HL-60 (cell line): ENCODE measurements around the gene LGALS9.

Source experiments
- DNase-seq, 2 experiments: peaks; one replicate each; pipeline ENCODE4 v3.0.0-alpha.2; 2010 to 2020; ENCODE audit warnings: low read depth in 1 of 2, low spot score in 1 of 2
- H3K27ac ChIP-seq: fragments of 250-450 bp; sonication (Bioruptor Pico); replicated peaks from 2 replicates; pipeline ENCODE4 v1.5.1; 2020; ENCODE audit warnings: mild to moderate bottlenecking, moderate library complexity
- H3K27me3 ChIP-seq: fragments of 250-450 bp; sonication (Bioruptor Pico); 2 replicates; pipeline ENCODE4 v1.5.1; 2021; ENCODE audit warnings: mild to moderate bottlenecking, moderate library complexity; ENCODE audit not compliant: insufficient read depth, poor library complexity, severe bottlenecking
- H3K4me3 ChIP-seq: replicated peaks from 2 replicates; pipeline ENCODE4 v1.5.1; 2011; ENCODE audit warnings: mild to moderate bottlenecking, control low read depth, low read length; ENCODE audit not compliant: insufficient read depth
- CTCF ChIP-seq: IDR thresholded peaks from one replicate; pipeline ENCODE4 v1.5.1; 2011; ENCODE audit warnings: low read length, control low read depth, inconsistent platforms; ENCODE audit not compliant: insufficient read depth
- GABPA ChIP-seq: IDR thresholded peaks from 2 replicates; pipeline ENCODE4 v1.6.1; 2012; ENCODE audit warnings: low read depth
- POLR2AphosphoS5 ChIP-seq: IDR thresholded peaks from 2 replicates; pipeline ENCODE4 v1.6.1; 2012; ENCODE audit warnings: low read depth
- SPI1 ChIP-seq: IDR thresholded peaks from 2 replicates; pipeline ENCODE4 v1.6.1; 2012; ENCODE audit warnings: low read depth, mild to moderate bottlenecking, borderline replicate concordance
- TF ChIP-seq, protein P1 (sequence below): IDR thresholded peaks from 2 replicates; pipeline ENCODE4 v1.6.1; 2012; ENCODE audit warnings: low read depth; ENCODE audit not compliant: insufficient replicate concordance

LGALS9 gene

GRCh38 chr17:27608328-27609230 is 22.4 kb upstream of the LGALS9 start:
- TF ChIP-seq CTCF (no peak), GABPA (no peak), POLR2AphosphoS5 (no peak), SPI1 (no peak)
- TF ChIP-seq, protein P1, sequence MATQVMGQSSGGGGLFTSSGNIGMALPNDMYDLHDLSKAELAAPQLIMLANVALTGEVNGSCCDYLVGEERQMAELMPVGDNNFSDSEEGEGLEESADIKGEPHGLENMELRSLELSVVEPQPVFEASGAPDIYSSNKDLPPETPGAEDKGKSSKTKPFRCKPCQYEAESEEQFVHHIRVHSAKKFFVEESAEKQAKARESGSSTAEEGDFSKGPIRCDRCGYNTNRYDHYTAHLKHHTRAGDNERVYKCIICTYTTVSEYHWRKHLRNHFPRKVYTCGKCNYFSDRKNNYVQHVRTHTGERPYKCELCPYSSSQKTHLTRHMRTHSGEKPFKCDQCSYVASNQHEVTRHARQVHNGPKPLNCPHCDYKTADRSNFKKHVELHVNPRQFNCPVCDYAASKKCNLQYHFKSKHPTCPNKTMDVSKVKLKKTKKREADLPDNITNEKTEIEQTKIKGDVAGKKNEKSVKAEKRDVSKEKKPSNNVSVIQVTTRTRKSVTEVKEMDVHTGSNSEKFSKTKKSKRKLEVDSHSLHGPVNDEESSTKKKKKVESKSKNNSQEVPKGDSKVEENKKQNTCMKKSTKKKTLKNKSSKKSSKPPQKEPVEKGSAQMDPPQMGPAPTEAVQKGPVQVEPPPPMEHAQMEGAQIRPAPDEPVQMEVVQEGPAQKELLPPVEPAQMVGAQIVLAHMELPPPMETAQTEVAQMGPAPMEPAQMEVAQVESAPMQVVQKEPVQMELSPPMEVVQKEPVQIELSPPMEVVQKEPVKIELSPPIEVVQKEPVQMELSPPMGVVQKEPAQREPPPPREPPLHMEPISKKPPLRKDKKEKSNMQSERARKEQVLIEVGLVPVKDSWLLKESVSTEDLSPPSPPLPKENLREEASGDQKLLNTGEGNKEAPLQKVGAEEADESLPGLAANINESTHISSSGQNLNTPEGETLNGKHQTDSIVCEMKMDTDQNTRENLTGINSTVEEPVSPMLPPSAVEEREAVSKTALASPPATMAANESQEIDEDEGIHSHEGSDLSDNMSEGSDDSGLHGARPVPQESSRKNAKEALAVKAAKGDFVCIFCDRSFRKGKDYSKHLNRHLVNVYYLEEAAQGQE, result no peak
- H3K27me3 ChIP-seq, result no peaks in the 10 kb centered on the region
- H3K4me3 ChIP-seq, result no peak overlapping the region
- no peak for DNase-seq
- no peak overlapping the region for H3K27ac ChIP-seq

DNA sequence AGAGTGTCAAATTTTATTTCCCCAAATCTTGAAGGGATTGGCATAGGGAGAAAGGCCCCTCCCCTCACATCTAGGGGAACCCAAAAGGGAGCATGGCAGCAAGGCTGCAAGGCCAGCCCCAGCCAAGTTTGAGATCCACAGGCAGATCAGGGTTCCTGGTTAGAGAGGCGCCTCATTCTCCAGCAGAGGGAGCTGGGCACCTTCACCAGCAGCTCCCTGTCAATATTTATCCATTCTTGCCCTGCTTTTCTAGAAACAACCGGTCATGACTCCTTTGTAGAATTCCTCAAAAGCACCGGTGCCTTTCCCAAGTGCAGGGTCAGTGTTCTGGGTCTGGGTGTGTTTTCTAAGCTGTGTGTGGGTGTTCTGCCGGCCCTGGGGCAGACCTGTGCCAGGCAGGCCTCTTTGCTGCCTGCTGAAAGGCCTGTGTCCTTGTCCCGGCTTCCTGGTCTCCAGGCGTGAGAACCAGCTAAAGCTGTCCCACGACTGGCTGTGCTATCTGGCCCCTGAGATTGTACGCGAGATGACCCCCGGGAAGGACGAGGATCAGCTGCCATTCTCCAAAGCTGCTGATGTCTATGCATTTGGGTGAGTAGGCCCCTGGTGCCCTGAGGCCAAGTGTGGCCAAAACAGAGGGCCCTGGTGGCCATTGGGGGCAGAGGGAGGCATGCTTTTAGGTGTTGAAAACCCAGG is 21.2 kb upstream of the LGALS9 start:
- no peaks in the 10 kb centered on the region for H3K27me3 ChIP-seq
- peak in 1 of 2 experiments; percentile 42 for DNase-seq
- no peak overlapping the region for H3K4me3 ChIP-seq
- H3K27ac ChIP-seq, result no peak overlapping the region
- TF ChIP-seq, protein P1, result no peak
- peak; percentile 24 for TF ChIP-seq CTCF

GRCh38 chr17:27610304-27610677 is 20.7 kb upstream of the LGALS9 start:
- DNase-seq, result no peak
- H3K27ac ChIP-seq, result no peak overlapping the region
- TF ChIP-seq CTCF (no peak), POLR2AphosphoS5 (no peak), SPI1 (no peak), GABPA (no peak)
- TF ChIP-seq, protein P1, result no peak
- H3K4me3 ChIP-seq, result no peak overlapping the region
- H3K27me3 ChIP-seq, result no peaks in the 10 kb centered on the region
